Esophagus squamous epithelium (tissue), 5 donors: Measurements from ENCODE around the gene ZC3H18. TPM values are rescaled to one million over a fixed set of nuclear protein-coding genes. Genes with fewer than 3 reads are reported as not detected.

ENCODE experiments used
- DNase-seq: peaks from one replicate; lab custom pipeline; 2025; lab: John Stamatoyannopoulos, UW
- H3K27ac ChIP-seq, 4 donors: fragments of 200-600 bp; sonication (generic); one replicate each; pipeline ENCODE4 v1.5.1; 2016 to 2019; ENCODE audit warnings: mild to moderate bottlenecking in 1 of 4
- H3K27me3 ChIP-seq, 4 donors: fragments of 200-600 bp; sonication (generic); 1 replicate in 3 of 4; 2 replicates in 1 of 4; pipeline versions ENCODE4 v1.5.1 to v1.6.0; 2017 to 2021; ENCODE audit warnings: antibody characterized with exemption in 1 of 4
- H3K36me3 ChIP-seq, 3 donors: fragments of 200-600 bp; sonication (generic); one replicate each; pipeline ENCODE4 v1.5.1; 2016 to 2019
- H3K4me1 ChIP-seq, 3 donors: fragments of 200-600 bp; sonication (generic); one replicate each; pipeline ENCODE4 v1.5.1; 2017 to 2019
- H3K4me3 ChIP-seq, 4 donors: fragments of 200-600 bp; sonication (generic); 1 replicate in 3 of 4; 2 replicates in 1 of 4; pipeline ENCODE4 v1.5.1; 2016 to 2019; ENCODE audit warnings: mild to moderate bottlenecking in 2 of 4, moderate library complexity in 1 of 4
- H3K9me3 ChIP-seq, 3 donors: fragments of 200-600 bp; sonication (generic); one replicate each; pipeline ENCODE4 v1.5.1; 2016 to 2019
- CTCF ChIP-seq, 6 experiments: fragments of 450-650 bp in 4 of 6; fragments of 200-600 bp in 2 of 6; sonication (generic) in 2 of 6; IDR thresholded peaks; one replicate each; pipeline ENCODE4 v1.5.1; 2016 to 2019; ENCODE audit warnings: antibody characterized with exemption in 6 of 6, mild to moderate bottlenecking in 4 of 6, moderate library complexity in 4 of 6
- POLR2A ChIP-seq, 4 donors: fragments of 450-650 bp; IDR thresholded peaks; one replicate each; pipeline ENCODE4 v1.6.1; 2017; ENCODE audit warnings: antibody characterized with exemption in 4 of 4, mild to moderate bottlenecking in 4 of 4, moderate library complexity in 3 of 4
- WGBS, 2 donors: methylation state at CpG; one replicate each; pipeline ENCODE4 v1.1.5; 2018; 5-methylcytosine and 5-hydroxymethylcytosine counted together
- intact Hi-C: fragments of 100-400 bp; cut with DNase I; formaldehyde crosslinking; loops from one replicate; pipeline ENCODE4 v1.15.0; 2022
- total RNA-seq, 4 donors: library from RNA; depleted of rRNA; stranded (reverse); fragments of >200 nt; gene quantifications; one replicate each; pipeline ENCODE4 v1.1.0, GENCODE V29; 2016
- donor health status: DM: yes; HTN: yes; CAD: no.

Gene ZC3H18
- total RNA-seq, 4 donors from 2014 or later: 15.4 to 27.3 (median 17.5) TPM

GRCh38 chr16:88524274-88524972 lies 45.8 kb upstream of the ZC3H18 start:
- peaks cover 0 to 73% (median 2%) of the 10 kb centered on the region in 4 donors for H3K27me3 ChIP-seq
- TF ChIP-seq CTCF (IDR thresholded peaks at IDR 0.05) (no peak), POLR2A (IDR thresholded peaks at IDR 0.05) (no peak)
- H3K27ac ChIP-seq: no peak overlapping the region
- H3K36me3 ChIP-seq: peaks cover 0 to 9% (median 0%) of the 10 kb centered on the region in 3 donors
- no peaks in the 10 kb centered on the region for H3K9me3 ChIP-seq
- peaks cover 9 to 48% (median 20%) of the 10 kb centered on the region in 3 donors for H3K4me1 ChIP-seq
- WGBS, 2 donors: 43 to 49% methylated on average over 3 to 7 of the region's 18 CpGs
- DNase-seq: no peak
- H3K4me3 ChIP-seq: no peak overlapping the region
- intact Hi-C loops: no loop called here

GRCh38 chr16:88524973-88525662 lies 45.1 kb upstream of the ZC3H18 start:
- TF ChIP-seq POLR2A (IDR thresholded peaks at IDR 0.05) (no peak), CTCF (IDR thresholded peaks at IDR 0.05) (no peak)
- Histone ChIP-seq H3K9me3 (no peaks in the 10 kb centered on the region), H3K27ac (peak overlapping the region in 2 of 4 donors; percentile 48 to 52), H3K4me3 (no peak overlapping the region), H3K27me3 (peaks cover 0 to 67% (median 2%) of the 10 kb centered on the region in 4 donors), H3K4me1 (peaks cover 9 to 48% (median 20%) of the 10 kb centered on the region in 3 donors), H3K36me3 (peaks cover 0 to 16% (median 3%) of the 10 kb centered on the region in 3 donors)
- intact Hi-C loops: loop anchor here (5.0 kb wide), 1 partner anchor 83 kb away; no protein-coding TSS in a partner anchor
- 36% methylated on average over 2 of the region's 18 CpGs; no CpG with 5 or more reads in 1 of the 2 donors for WGBS, 2 donors
- no peak for DNase-seq

GRCh38 chr16:88525663-88525990 lies 44.6 kb upstream of the ZC3H18 start:
- Histone ChIP-seq H3K4me1 (peaks cover 9 to 48% (median 20%) of the 10 kb centered on the region in 3 donors), H3K27me3 (peaks cover 0 to 62% (median 2%) of the 10 kb centered on the region in 4 donors), H3K4me3 (no peak overlapping the region), H3K9me3 (no peaks in the 10 kb centered on the region), H3K36me3 (peaks cover 0 to 21% (median 7%) of the 10 kb centered on the region in 3 donors), H3K27ac (peak overlapping the region in 2 of 4 donors; percentile 48 to 52)
- no peak for TF ChIP-seq CTCF (IDR thresholded peaks at IDR 0.05)
- TF ChIP-seq POLR2A (IDR thresholded peaks at IDR 0.05): no peak
- no peak for DNase-seq
- intact Hi-C loops: loop anchor here (5.0 kb wide), 1 partner anchor 83 kb away; no protein-coding TSS in a partner anchor
- 30 to 47% methylated on average over 2 to 7 of the region's 17 CpGs for WGBS, 2 donors

GRCh38 chr16:88526008-88526905 lies 43.9 kb upstream of the ZC3H18 start:
- intact Hi-C loops: loop anchor here (5.0 kb wide), 1 partner anchor 84 kb away; no protein-coding TSS in a partner anchor
- no peak for TF ChIP-seq CTCF (IDR thresholded peaks at IDR 0.05)
- no peak for TF ChIP-seq POLR2A (IDR thresholded peaks at IDR 0.05)
- H3K27me3 ChIP-seq: peaks cover 0 to 57% (median 2%) of the 10 kb centered on the region in 4 donors
- DNase-seq: no peak
- peak overlapping the region in 2 of 4 donors; percentile 48 to 52 for H3K27ac ChIP-seq
- WGBS, 2 donors: 30 to 40% methylated on average over 2 to 6 of the region's 29 CpGs
- no peak overlapping the region for H3K4me3 ChIP-seq
- peaks cover 9 to 48% (median 20%) of the 10 kb centered on the region in 3 donors for H3K4me1 ChIP-seq
- H3K36me3 ChIP-seq: peaks cover 0 to 22% (median 7%) of the 10 kb centered on the region in 3 donors
- no peaks in the 10 kb centered on the region for H3K9me3 ChIP-seq
